Activated CD4-positive, alpha-beta T cell treated with anti-CD3 and anti-CD28 coated beads for 36 hours (primary cell): ENCODE results near the gene KRTAP1-5. TPM values are rescaled to one million over a fixed set of nuclear protein-coding genes. Genes with fewer than 3 reads are reported as not detected.
"Not testable (repeated sequence)": the region's sequence is repeated elsewhere in the genome, so short reads cannot be mapped to it uniquely, and the experiment has no call there.

ENCODE experiments used
- ATAC-seq: fragments of 200-7000 bp; cut with Tn5 transposase; one replicate; pipeline ENCODE4 v1.10.0; 2021; ENCODE audit warnings: mild to moderate bottlenecking, moderate library complexity
- CTCF ChIA-PET: fragments of 350-600 bp; sonication (Branson Sonifier 250); formaldehyde crosslinking; loops from one replicate; lab custom pipeline; 2021; ENCODE audit warnings: antibody characterized with exemption; lab: Charles Lee
- POLR2A ChIA-PET: fragments of 350-600 bp; sonication (Branson Sonifier 250); formaldehyde crosslinking; loops from one replicate; lab custom pipeline; 2021; ENCODE audit warnings: antibody characterized with exemption, inconsistent platforms; lab: Charles Lee
- DNase-seq: peaks from one replicate; pipeline ENCODE4 v3.0.0-alpha.2; 2020
- H3K27ac Mint-ChIP-seq: one replicate; pipeline ENCODE4 v1.8.0; 2021; ENCODE audit warnings: mixed read lengths
- H3K27me3 Mint-ChIP-seq: one replicate; pipeline ENCODE4 v1.8.0; 2021; ENCODE audit warnings: mixed read lengths
- H3K36me3 Mint-ChIP-seq: one replicate; pipeline ENCODE4 v1.8.0; 2021; ENCODE audit warnings: low read depth, mixed read lengths
- H3K4me1 Mint-ChIP-seq: one replicate; pipeline ENCODE4 v1.8.0; 2021; ENCODE audit warnings: mixed read lengths
- H3K4me3 Mint-ChIP-seq: one replicate; pipeline ENCODE4 v1.8.0; 2021; ENCODE audit warnings: mild to moderate bottlenecking, moderate library complexity, mixed read lengths
- H3K9me3 Mint-ChIP-seq: one replicate; pipeline ENCODE4 v1.8.0; 2021; ENCODE audit warnings: low read depth, mixed read lengths
- intact Hi-C, 2 experiments: fragments of 100-400 bp; cut with DNase I in 1 of 2; cut with micrococcal nuclease in 1 of 2; formaldehyde crosslinking; loops; one replicate each; pipeline versions ENCODE4 v1.14.2 to v1.15.1; 2022 to 2024; cut with DNase I, micrococcal nuclease
- total RNA-seq, 2 experiments: library from RNA; stranded (reverse); gene quantifications; one replicate each; pipeline ENCODE4 v1.2.3, GENCODE V29; 2021

Gene KRTAP1-5
- total RNA-seq, 2 experiments from 2014 or later = not detected

- Mint-ChIP-seq H3K36me3 (no peaks in the 10 kb centered on the region), H3K27ac (no peak overlapping the region)
Measured at GRCh38 chr17:41013606-41014005, 13.4 kb downstream of the KRTAP1-5 start.

GRCh38 chr17:41013181-41013580 lies 13.8 kb downstream of the KRTAP1-5 start:
- Mint-ChIP-seq H3K4me3 (no peak overlapping the region), H3K27ac (no peak overlapping the region), H3K36me3 (no peaks in the 10 kb centered on the region), H3K9me3 (no peaks in the 10 kb centered on the region), H3K4me1 (no peaks in the 10 kb centered on the region), H3K27me3 (peaks cover 2% of the 10 kb centered on the region)
- DNase-seq (no peak), ATAC-seq (no peak)
- ChIA-PET POLR2A (no interaction called here), CTCF (no interaction called here)
- intact Hi-C loops = no loop called here

More at GRCh38 chr17:41013606-41014005, 13.4 kb downstream of the KRTAP1-5 start:
- ATAC-seq = no peak
- intact Hi-C loops = no loop called here
- ChIA-PET CTCF (interaction anchor here (1.2 kb wide), 1 partner anchor 15 kb away, joined by 5 read pairs; no protein-coding TSS in a partner anchor), POLR2A (no interaction called here)
- Mint-ChIP-seq H3K27me3 (peaks cover 2% of the 10 kb centered on the region), H3K4me1 (no peaks in the 10 kb centered on the region), H3K9me3 (no peaks in the 10 kb centered on the region), H3K4me3 (no peak overlapping the region)
- no peak for DNase-seq

GRCh38 chr17:41012326-41013120 lies 14.5 kb downstream of the KRTAP1-5 start:
- Mint-ChIP-seq H3K4me3 (no peak overlapping the region), H3K4me1 (no peaks in the 10 kb centered on the region), H3K9me3 (no peaks in the 10 kb centered on the region), H3K36me3 (no peaks in the 10 kb centered on the region), H3K27ac (no peak overlapping the region), H3K27me3 (peaks cover 2% of the 10 kb centered on the region)
- ATAC-seq = no peak
- no peak for DNase-seq
- ChIA-PET POLR2A (no interaction called here), CTCF (no interaction called here)
- intact Hi-C loops = no loop called here

DNA sequence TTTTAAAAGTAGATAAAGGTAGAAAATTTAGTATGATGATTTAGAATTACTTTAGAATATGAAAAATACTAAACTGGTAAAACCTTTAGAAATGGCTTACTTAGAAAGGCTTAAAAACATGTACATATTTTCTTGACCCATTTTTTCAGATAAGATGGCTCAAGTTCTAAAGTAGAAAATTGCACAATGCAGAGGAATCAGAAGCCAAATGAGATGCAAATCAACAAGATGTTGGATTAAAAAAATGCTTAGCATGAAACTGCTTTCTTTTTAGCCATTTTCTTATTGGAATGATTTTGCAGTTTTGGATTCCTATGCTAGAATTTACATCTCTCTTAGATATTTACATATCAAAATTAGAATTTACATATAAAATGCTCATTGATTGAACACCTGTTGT lies 16.6 kb downstream of the KRTAP1-5 start:
- H3K4me1 Mint-ChIP-seq = no peaks in the 10 kb centered on the region
- intact Hi-C loops = no loop called here
- ChIA-PET POLR2A (no interaction called here), CTCF (interaction anchor here (0.6 kb wide), 1 partner anchor 20 kb away, joined by 4 read pairs; the partner anchor contains the start of gene KRTAP1-4)
- DNase-seq (no peak), ATAC-seq (no peak)
- H3K27ac Mint-ChIP-seq = no peak overlapping the region
- H3K36me3 Mint-ChIP-seq = no peaks in the 10 kb centered on the region
- no peak overlapping the region for H3K4me3 Mint-ChIP-seq
- peaks cover 2% of the 10 kb centered on the region for H3K27me3 Mint-ChIP-seq
- no peaks in the 10 kb centered on the region for H3K9me3 Mint-ChIP-seq

DNA sequence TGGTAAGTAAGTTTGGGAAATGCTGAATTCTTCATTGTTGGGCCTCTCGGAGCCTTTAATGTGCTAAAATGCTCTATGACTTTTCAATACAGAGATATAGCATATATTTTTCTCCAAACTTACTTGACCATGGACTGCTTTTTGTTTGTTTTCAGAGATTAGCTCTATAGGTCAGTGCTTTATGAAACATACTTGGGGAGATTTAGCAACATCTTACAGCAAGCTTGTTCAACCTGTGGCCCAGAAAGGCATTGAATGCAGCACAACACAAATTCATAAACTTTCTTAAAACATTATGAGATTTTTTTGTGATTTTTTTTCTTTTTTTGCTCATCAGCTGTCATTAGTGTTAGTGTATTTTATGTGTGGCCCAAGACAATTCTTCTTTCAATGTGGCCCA lies 17.1 kb downstream of the KRTAP1-5 start:
- CTCF ChIA-PET = interaction anchor here (0.6 kb wide), 1 partner anchor 20 kb away, joined by 4 read pairs; the partner anchor contains the start of gene KRTAP1-4
- Mint-ChIP-seq H3K4me1 (no peaks in the 10 kb centered on the region), H3K27me3 (peaks cover 2% of the 10 kb centered on the region), H3K9me3 (no peaks in the 10 kb centered on the region), H3K36me3 (no peaks in the 10 kb centered on the region), H3K4me3 (no peak overlapping the region), H3K27ac (no peak overlapping the region)
- DNase-seq (no peak), ATAC-seq (no peak)
- intact Hi-C loops = no loop called here
- POLR2A ChIA-PET = no interaction called here

- Mint-ChIP-seq H3K36me3 (no peaks in the 10 kb centered on the region), H3K27ac (no peak overlapping the region), H3K9me3 (no peaks in the 10 kb centered on the region), H3K4me3 (no peak overlapping the region), H3K27me3 (no peaks in the 10 kb centered on the region), H3K4me1 (no peaks in the 10 kb centered on the region)
- no peak for DNase-seq
- no peak for ATAC-seq
- ChIA-PET CTCF (no interaction called here), POLR2A (no interaction called here)
- intact Hi-C loops = no loop called here
Measured at GRCh38 chr17:41009301-41009760, 17.7 kb downstream of the KRTAP1-5 start.

DNA sequence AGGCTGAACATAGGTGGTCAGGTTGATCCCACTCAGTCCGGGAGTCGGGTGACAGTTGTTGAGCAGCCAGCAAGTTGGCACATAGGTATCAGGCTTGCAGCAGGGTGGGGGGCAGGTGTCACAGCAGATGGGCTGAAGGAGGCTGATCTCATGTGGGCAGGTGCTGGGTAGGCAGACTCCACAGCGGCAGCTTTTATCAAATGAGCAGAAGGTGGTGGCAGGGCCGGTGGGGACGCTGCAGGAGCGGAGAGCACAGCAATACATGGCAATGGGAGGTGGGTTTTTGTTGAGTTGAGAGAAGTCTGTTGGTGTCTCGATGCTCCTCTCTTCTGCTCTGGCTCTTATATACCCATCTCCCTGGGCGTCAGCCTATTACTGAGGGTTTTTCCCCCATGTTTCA lies 18.2 kb downstream of the KRTAP1-5 start, which contains the start of gene KRTAP3-1:
KRTAP3-1 (minus strand) TSS at position 318 of the 400 bp plus-strand sequence; CDS start at position 264, 54 bp downstream.
- DNase-seq (no peak), ATAC-seq (no peak)
- H3K27me3 Mint-ChIP-seq = no peaks in the 10 kb centered on the region
- intact Hi-C loops = no loop called here
- POLR2A ChIA-PET = no interaction called here
- H3K27ac Mint-ChIP-seq = no peak within 1 kb of the TSS
- H3K4me1 Mint-ChIP-seq = no peaks in the 10 kb centered on the region
- CTCF ChIA-PET = interaction anchor here (0.6 kb wide), 1 partner anchor 1813 kb away, joined by 4 read pairs; no protein-coding TSS in a partner anchor
- no peak within 1 kb of the TSS for H3K4me3 Mint-ChIP-seq
- no peaks in the 10 kb centered on the region for H3K36me3 Mint-ChIP-seq
- H3K9me3 Mint-ChIP-seq = no peaks in the 10 kb centered on the region

GRCh38 chr17:41004397-41004796 lies 22.6 kb downstream of the KRTAP1-5 start:
- no peak for DNase-seq
- no peak for ATAC-seq
- Mint-ChIP-seq H3K4me3 (no peak overlapping the region), H3K27ac (no peak overlapping the region), H3K27me3 (peaks cover 2% of the 10 kb centered on the region), H3K9me3 (no peaks in the 10 kb centered on the region), H3K36me3 (no peaks in the 10 kb centered on the region), H3K4me1 (no peaks in the 10 kb centered on the region)
- intact Hi-C loops = no loop called here
- CTCF ChIA-PET = no interaction called here
- POLR2A ChIA-PET = no interaction called here

GRCh38 chr17:41003926-41004325 lies 23.1 kb downstream of the KRTAP1-5 start:
- no peaks in the 10 kb centered on the region for H3K36me3 Mint-ChIP-seq
- H3K27ac Mint-ChIP-seq = no peak overlapping the region
- POLR2A ChIA-PET = no interaction called here
- no peak for DNase-seq
- ATAC-seq = no peak
- H3K4me1 Mint-ChIP-seq = no peaks in the 10 kb centered on the region
- peaks cover 3% of the 10 kb centered on the region for H3K27me3 Mint-ChIP-seq
- CTCF ChIA-PET = no interaction called here
- H3K4me3 Mint-ChIP-seq = no peak overlapping the region
- H3K9me3 Mint-ChIP-seq = no peaks in the 10 kb centered on the region
- intact Hi-C loops = no loop called here

GRCh38 chr17:41002814-41003213 lies 24.2 kb downstream of the KRTAP1-5 start:
- Mint-ChIP-seq H3K4me1 (no peaks in the 10 kb centered on the region), H3K4me3 (no peak overlapping the region), H3K27ac (no peak overlapping the region), H3K36me3 (no peaks in the 10 kb centered on the region), H3K9me3 (no peaks in the 10 kb centered on the region), H3K27me3 (peaks cover 3% of the 10 kb centered on the region)
- intact Hi-C loops = no loop called here
- ChIA-PET POLR2A (no interaction called here), CTCF (no interaction called here)
- no peak for DNase-seq
- ATAC-seq = no peak

DNA sequence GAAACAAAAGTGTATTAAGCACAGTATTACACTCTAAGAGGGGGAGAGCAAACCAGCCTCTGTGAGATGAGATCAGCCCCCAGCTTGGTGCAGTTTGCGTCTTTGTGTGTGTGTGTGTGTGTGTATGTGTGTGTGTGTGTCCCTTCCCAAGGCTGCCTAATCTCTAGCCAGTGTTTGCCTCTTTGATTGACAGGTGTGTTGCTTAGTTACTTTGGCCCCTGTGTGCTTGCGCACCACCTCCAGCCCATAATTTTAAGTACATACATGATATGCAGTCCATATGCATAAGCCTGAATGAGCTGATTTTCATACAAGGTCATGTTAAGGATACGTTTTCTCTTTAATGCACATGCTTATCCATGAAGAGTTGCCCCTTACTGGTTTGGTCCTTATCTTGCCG lies 25.2 kb downstream of the KRTAP1-5 start:
- ATAC-seq (no peak), DNase-seq (no peak)
- H3K27ac Mint-ChIP-seq = no peak overlapping the region
- H3K4me1 Mint-ChIP-seq = no peaks in the 10 kb centered on the region
- H3K36me3 Mint-ChIP-seq = no peaks in the 10 kb centered on the region
- H3K9me3 Mint-ChIP-seq = no peaks in the 10 kb centered on the region
- ChIA-PET POLR2A (no interaction called here), CTCF (no interaction called here)
- intact Hi-C loops = no loop called here
- H3K27me3 Mint-ChIP-seq = peaks cover 6% of the 10 kb centered on the region
- H3K4me3 Mint-ChIP-seq = no peak overlapping the region

DNA sequence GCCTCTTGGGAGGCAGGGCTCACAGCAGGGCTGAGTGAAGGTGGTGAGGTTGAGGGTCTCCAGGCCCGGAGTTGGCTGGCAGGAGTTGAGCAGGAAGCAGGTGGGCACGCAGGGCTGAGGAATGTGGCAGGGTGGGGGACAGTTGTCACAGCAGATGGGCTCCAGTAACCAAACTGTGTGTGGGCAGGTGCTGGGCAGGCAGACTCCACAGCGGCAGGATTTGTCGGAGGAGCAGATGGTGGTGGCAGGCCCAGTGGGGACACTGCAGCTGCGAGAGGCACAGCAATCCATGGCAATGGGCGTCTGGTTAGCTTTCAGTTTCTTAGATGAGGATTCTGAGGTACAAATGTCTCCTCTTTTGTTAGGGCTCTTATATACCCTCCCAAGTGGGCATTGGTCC lies 27.4 kb downstream of the KRTAP1-5 start, which contains the start of gene KRTAP3-2:
KRTAP3-2 (minus strand) TSS at position 344 of the 400 bp plus-strand sequence; CDS start at position 291, 53 bp downstream.
- H3K36me3 Mint-ChIP-seq, H3K4me3 Mint-ChIP-seq, POLR2A ChIA-PET, intact Hi-C loops, H3K4me1 Mint-ChIP-seq, CTCF ChIA-PET, H3K9me3 Mint-ChIP-seq, ATAC-seq, DNase-seq, H3K27ac Mint-ChIP-seq: not testable (repeated sequence)
- H3K27me3 Mint-ChIP-seq = peaks cover 13% of the 10 kb centered on the region
